GM10248 (cell line): Measurements from ENCODE around the gene PTPN13.

Source experiments
- CTCF ChIA-PET: fragments of 300-600 bp; sonication (Branson Sonifier 250); formaldehyde crosslinking; extraction: SDS; loops from one replicate; lab custom pipeline; 2021; ENCODE audit warnings: antibody characterized with exemption; lab: Yijun Ruan, JAX
- POLR2A ChIA-PET: fragments of 350-650 bp; sonication (Branson Sonifier 250); formaldehyde crosslinking; extraction: SDS; loops from one replicate; lab custom pipeline; 2020; ENCODE audit warnings: antibody characterized with exemption; lab: Yijun Ruan, JAX
- DNase-seq: peaks from one replicate; pipeline ENCODE4 v3.0.0; 2012; ENCODE audit errors: extremely low spot score
- TF ChIP-seq, protein P1 (sequence below): IDR thresholded peaks from 2 replicates; pipeline ENCODE4 v1.5.1; 2012; ENCODE audit warnings: mild to moderate bottlenecking, low read depth; ENCODE audit errors: extremely low read depth, missing control alignments, control extremely low read depth

Gene PTPN13

DNA sequence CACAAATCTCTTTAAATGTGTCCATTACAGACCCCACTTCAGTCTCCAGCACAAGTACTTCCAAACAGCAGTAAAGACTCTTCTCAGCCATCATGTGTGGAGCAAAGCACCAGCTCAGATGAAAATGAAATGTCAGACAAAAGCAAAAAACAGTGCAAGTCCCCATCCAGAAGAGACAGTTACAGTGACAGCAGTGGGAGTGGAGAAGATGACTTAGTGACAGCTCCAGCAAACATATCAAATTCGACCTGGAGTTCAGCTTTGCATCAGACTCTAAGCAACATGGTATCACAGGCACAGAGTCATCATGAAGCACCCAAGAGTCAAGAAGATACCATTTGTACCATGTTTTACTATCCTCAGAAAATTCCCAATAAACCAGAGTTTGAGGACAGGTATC, 177.0 kb downstream of the PTPN13 start:
- POLR2A ChIA-PET: no interaction called here
- DNase-seq: no peak
- TF ChIP-seq, protein P1, sequence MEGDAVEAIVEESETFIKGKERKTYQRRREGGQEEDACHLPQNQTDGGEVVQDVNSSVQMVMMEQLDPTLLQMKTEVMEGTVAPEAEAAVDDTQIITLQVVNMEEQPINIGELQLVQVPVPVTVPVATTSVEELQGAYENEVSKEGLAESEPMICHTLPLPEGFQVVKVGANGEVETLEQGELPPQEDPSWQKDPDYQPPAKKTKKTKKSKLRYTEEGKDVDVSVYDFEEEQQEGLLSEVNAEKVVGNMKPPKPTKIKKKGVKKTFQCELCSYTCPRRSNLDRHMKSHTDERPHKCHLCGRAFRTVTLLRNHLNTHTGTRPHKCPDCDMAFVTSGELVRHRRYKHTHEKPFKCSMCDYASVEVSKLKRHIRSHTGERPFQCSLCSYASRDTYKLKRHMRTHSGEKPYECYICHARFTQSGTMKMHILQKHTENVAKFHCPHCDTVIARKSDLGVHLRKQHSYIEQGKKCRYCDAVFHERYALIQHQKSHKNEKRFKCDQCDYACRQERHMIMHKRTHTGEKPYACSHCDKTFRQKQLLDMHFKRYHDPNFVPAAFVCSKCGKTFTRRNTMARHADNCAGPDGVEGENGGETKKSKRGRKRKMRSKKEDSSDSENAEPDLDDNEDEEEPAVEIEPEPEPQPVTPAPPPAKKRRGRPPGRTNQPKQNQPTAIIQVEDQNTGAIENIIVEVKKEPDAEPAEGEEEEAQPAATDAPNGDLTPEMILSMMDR: no peak
- CTCF ChIA-PET: interaction anchor here (1.1 to 1.4 kb wide), 2 partner anchors 13 to 37 kb away, joined by 3 to 4 read pairs; no protein-coding TSS in a partner anchor

DNA sequence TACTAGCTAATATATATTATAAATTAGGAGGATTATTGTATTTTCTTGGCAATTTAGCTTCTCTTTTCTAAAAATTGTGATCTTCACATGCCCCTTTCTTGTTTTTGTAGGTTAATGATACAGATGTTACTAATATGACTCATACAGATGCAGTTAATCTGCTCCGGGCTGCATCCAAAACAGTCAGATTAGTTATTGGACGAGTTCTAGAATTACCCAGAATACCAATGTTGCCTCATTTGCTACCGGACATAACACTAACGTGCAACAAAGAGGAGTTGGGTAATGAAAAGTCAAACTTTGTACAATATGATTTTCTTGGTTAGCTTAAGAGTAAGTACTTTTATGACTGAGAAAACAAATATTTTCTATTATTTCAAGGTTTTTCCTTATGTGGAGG, 180.9 kb downstream of the PTPN13 start:
- ChIA-PET CTCF (interaction anchor here (1.2 kb wide), 1 partner anchor 24 kb away, joined by 3 read pairs; no protein-coding TSS in a partner anchor), POLR2A (no interaction called here)
- TF ChIP-seq, protein P1: no peak
- DNase-seq: no peak

DNA sequence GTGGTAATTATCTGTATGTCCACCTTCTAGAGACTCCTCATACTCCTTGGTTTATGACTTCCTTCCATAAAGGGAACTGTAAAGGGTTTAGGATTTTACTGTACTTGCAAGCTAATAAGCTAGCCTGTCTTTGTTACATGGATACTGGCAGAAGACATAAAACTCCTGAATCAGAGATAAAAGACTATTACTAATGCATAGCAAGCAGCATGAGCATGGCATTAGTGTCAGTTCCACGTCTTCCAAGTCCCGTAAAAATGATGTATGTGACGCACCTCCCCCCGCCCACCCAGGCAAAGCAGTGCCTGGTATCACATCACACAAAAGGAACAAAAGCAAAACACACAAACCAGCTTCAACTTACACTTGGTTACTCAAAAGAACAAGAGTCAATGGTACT, 184.1 kb downstream of the PTPN13 start:
- no peak for DNase-seq
- CTCF ChIA-PET: interaction anchor here (1.0 kb wide), 1 partner anchor 8 kb away, joined by 3 read pairs; no protein-coding TSS in a partner anchor
- POLR2A ChIA-PET: no interaction called here

DNA sequence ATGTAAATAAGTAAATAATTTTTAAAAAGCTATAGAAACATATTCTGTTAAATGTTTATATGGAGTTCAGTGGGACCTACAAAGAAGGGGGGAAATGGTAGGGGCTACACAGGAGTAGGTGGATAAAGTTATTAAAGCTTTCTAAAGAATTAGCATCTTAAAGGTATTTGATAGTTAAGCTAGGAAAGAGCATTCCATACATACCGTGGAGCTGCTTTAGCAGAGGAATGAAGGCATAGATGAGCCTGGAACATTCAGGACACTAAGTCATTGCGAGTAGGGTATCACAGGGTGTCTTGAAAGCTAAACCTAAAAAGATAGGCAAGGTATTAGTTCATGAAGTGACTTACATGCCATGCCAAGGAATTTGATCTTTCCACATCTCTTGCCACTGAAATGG, 194.7 kb downstream of the PTPN13 start:
- CTCF ChIA-PET: interaction anchor here (0.6 to 1.6 kb wide), 5 partner anchors 12 to 292 kb away, joined by 3 read pairs; no protein-coding TSS in a partner anchor
- POLR2A ChIA-PET: no interaction called here
- TF ChIP-seq, protein P1: no peak
- no peak for DNase-seq

More for the DNA sequence above, 184.1 kb downstream of the PTPN13 start:
- TF ChIP-seq, protein P1: no peak

DNA sequence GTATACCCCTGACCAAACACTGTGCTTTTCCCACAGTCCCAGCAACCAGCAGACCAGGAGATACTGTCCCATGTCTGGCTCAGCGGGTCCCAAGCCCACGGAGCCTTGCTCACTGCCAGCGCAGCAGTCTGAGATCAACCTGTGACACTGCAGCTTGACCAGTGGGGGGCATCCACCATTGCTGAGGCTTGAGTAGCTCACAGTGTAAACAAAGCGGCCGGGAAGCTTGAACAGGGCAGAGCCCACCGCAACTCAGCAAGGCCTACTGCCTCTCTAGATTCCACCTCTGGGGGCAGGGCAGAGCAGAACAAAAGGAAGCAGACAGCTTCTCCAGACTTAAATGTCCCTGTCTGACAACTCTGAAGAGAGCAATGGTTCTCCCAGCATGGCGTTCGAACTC, 197.0 kb downstream of the PTPN13 start:
- no peak for DNase-seq
- ChIA-PET POLR2A (no interaction called here), CTCF (interaction anchor here (1.1 to 1.2 kb wide), 2 partner anchors 10 to 13 kb away, joined by 3 read pairs; no protein-coding TSS in a partner anchor)
- TF ChIP-seq, protein P1: no peak

DNA sequence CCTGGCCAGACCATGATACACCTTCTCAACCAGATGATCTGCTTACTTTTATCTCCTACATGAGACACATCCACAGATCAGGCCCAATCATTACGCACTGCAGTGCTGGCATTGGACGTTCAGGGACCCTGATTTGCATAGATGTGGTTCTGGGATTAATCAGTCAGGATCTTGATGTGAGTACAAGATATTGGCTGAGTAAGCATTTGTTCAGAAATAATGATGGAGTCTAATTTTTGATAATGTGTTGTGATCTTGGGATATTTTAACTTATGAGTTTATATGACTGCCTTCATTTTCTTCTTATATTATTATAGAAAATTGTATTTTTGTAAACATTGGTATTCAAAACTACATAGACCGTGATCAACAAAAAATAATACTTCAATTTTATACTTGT, 215.7 kb downstream of the PTPN13 start:
- DNase-seq: no peak
- TF ChIP-seq, protein P1: no peak
- ChIA-PET POLR2A (no interaction called here), CTCF (no interaction called here)
